ENCODE data around the gene MLLT1. TPM values are rescaled to one million over a fixed set of nuclear protein-coding genes. Genes with fewer than 3 reads are reported as not detected.

Gene MLLT1
- total RNA-seq, 1 donor = 15.9 TPM

GRCh38 chr19:6238643-6239281 is 41.0 kb downstream of the MLLT1 start:
- TF ChIP-seq, protein P1, sequence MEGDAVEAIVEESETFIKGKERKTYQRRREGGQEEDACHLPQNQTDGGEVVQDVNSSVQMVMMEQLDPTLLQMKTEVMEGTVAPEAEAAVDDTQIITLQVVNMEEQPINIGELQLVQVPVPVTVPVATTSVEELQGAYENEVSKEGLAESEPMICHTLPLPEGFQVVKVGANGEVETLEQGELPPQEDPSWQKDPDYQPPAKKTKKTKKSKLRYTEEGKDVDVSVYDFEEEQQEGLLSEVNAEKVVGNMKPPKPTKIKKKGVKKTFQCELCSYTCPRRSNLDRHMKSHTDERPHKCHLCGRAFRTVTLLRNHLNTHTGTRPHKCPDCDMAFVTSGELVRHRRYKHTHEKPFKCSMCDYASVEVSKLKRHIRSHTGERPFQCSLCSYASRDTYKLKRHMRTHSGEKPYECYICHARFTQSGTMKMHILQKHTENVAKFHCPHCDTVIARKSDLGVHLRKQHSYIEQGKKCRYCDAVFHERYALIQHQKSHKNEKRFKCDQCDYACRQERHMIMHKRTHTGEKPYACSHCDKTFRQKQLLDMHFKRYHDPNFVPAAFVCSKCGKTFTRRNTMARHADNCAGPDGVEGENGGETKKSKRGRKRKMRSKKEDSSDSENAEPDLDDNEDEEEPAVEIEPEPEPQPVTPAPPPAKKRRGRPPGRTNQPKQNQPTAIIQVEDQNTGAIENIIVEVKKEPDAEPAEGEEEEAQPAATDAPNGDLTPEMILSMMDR (IDR thresholded peaks at IDR 0.05; ENCODE audit: extremely low read depth, low read depth, low read length) = no peak
- Histone ChIP-seq H3K36me3 (ENCODE audit: insufficient read depth, low read length) (peaks cover 4% of the 10 kb centered on the region), H3K79me2 (ENCODE audit: insufficient read depth, low read length) (peaks cover 96% of the 10 kb centered on the region), H3K4me3 (ENCODE audit: insufficient read depth, low read length) (no peak overlapping the region), H3K9me3 (ENCODE audit: low read depth, low read length) (no peaks in the 10 kb centered on the region), H4K20me1 (ENCODE audit: insufficient read depth, low read length) (peaks cover 84% of the 10 kb centered on the region), H2AFZ (ENCODE audit: low read length) (no peak overlapping the region), H3K27ac (ENCODE audit: low read depth, low read length) (peak overlapping the region; percentile 74), H3K4me1 (ENCODE audit: insufficient read depth, low read length) (peaks cover 26% of the 10 kb centered on the region), H3K27me3 (ENCODE audit: insufficient read depth, low read length) (no peaks in the 10 kb centered on the region), H3K4me2 (ENCODE audit: insufficient read depth, low read length) (peak overlapping the region; percentile 16)
- DNase-seq (ENCODE audit: insufficient read length, low spot score, missing footprints) = peak; percentile 74

GRCh38 chr19:6238256-6238642 is 41.5 kb downstream of the MLLT1 start:
- no peak overlapping the region for H3K4me3 ChIP-seq (ENCODE audit: insufficient read depth, low read length)
- peaks cover 82% of the 10 kb centered on the region for H4K20me1 ChIP-seq (ENCODE audit: insufficient read depth, low read length)
- H3K9me3 ChIP-seq (ENCODE audit: low read depth, low read length) = no peaks in the 10 kb centered on the region
- no peak overlapping the region for H3K4me2 ChIP-seq (ENCODE audit: insufficient read depth, low read length)
- TF ChIP-seq, protein P1 (IDR thresholded peaks at IDR 0.05; ENCODE audit: extremely low read depth, low read depth, low read length) = no peak
- H3K27me3 ChIP-seq (ENCODE audit: insufficient read depth, low read length) = no peaks in the 10 kb centered on the region
- H3K27ac ChIP-seq (ENCODE audit: low read depth, low read length) = no peak overlapping the region
- H3K79me2 ChIP-seq (ENCODE audit: insufficient read depth, low read length) = peaks cover 97% of the 10 kb centered on the region
- no peak overlapping the region for H2AFZ ChIP-seq (ENCODE audit: low read length)
- DNase-seq (ENCODE audit: insufficient read length, low spot score, missing footprints) = no peak
- H3K36me3 ChIP-seq (ENCODE audit: insufficient read depth, low read length) = peaks cover 4% of the 10 kb centered on the region
- H3K4me1 ChIP-seq (ENCODE audit: insufficient read depth, low read length) = peaks cover 31% of the 10 kb centered on the region

GRCh38 chr19:6236310-6237291 is 43.2 kb downstream of the MLLT1 start:
- Histone ChIP-seq H3K79me2 (ENCODE audit: insufficient read depth, low read length) (peaks cover 92% of the 10 kb centered on the region), H3K27me3 (ENCODE audit: insufficient read depth, low read length) (no peaks in the 10 kb centered on the region), H3K4me3 (ENCODE audit: insufficient read depth, low read length) (no peak overlapping the region), H3K36me3 (ENCODE audit: insufficient read depth, low read length) (peaks cover 4% of the 10 kb centered on the region), H3K27ac (ENCODE audit: low read depth, low read length) (no peak overlapping the region), H2AFZ (ENCODE audit: low read length) (no peak overlapping the region), H4K20me1 (ENCODE audit: insufficient read depth, low read length) (peaks cover 76% of the 10 kb centered on the region), H3K9me3 (ENCODE audit: low read depth, low read length) (no peaks in the 10 kb centered on the region), H3K4me2 (ENCODE audit: insufficient read depth, low read length) (no peak overlapping the region), H3K4me1 (ENCODE audit: insufficient read depth, low read length) (peaks cover 48% of the 10 kb centered on the region)
- peak; percentile 62 for DNase-seq (ENCODE audit: insufficient read length, low spot score, missing footprints)
- TF ChIP-seq, protein P1 (IDR thresholded peaks at IDR 0.05; ENCODE audit: extremely low read depth, low read depth, low read length) = no peak

All from osteoblast (primary cell).